HG03378 (cell line): ENCODE results near the gene MACROH2A1.

Experiments
- ATAC-seq: cut with Tn5 transposase; IDR thresholded peaks from one replicate; pipeline ENCODE4 v1.9.1; 2021; ENCODE audit warnings: mild to moderate bottlenecking, moderate library complexity; ENCODE audit not compliant: unreplicated experiment

Gene MACROH2A1

GRCh38 chr5:135398160-135398854 lies 724 bp downstream of the MACROH2A1 start:
- no peak for ATAC-seq

GRCh38 chr5:135397084-135397483 lies 1.9 kb downstream of the MACROH2A1 start:
- no peak for ATAC-seq

- ATAC-seq, result no peak
Observed at GRCh38 chr5:135396459-135397055, 2.5 kb downstream of the MACROH2A1 start.

GRCh38 chr5:135395866-135396265 lies 3.2 kb downstream of the MACROH2A1 start:
- no peak for ATAC-seq

GRCh38 chr5:135395451-135395850 lies 3.6 kb downstream of the MACROH2A1 start:
- ATAC-seq, result no peak

- ATAC-seq, result no peak
Observed at GRCh38 chr5:135394095-135394494, 4.9 kb downstream of the MACROH2A1 start.

- ATAC-seq, result no peak
Observed at GRCh38 chr5:135393691-135394090, 5.3 kb downstream of the MACROH2A1 start.

GRCh38 chr5:135393229-135393628 lies 5.8 kb downstream of the MACROH2A1 start:
- no peak for ATAC-seq

GRCh38 chr5:135392256-135392655 lies 6.8 kb downstream of the MACROH2A1 start:
- ATAC-seq, result no peak

GRCh38 chr5:135391869-135392255 lies 7.2 kb downstream of the MACROH2A1 start:
- no peak for ATAC-seq

- no peak for ATAC-seq
Observed at GRCh38 chr5:135391116-135391868, 7.7 kb downstream of the MACROH2A1 start.

- no peak for ATAC-seq
Observed at GRCh38 chr5:135388860-135389435, 10.1 kb downstream of the MACROH2A1 start.

GRCh38 chr5:135387629-135387960 lies 11.4 kb downstream of the MACROH2A1 start:
- ATAC-seq, result no peak

- no peak for ATAC-seq
Observed at GRCh38 chr5:135386886-135387628, 12.0 kb downstream of the MACROH2A1 start.

GRCh38 chr5:135386096-135386495 lies 12.9 kb downstream of the MACROH2A1 start:
- no peak for ATAC-seq

- no peak for ATAC-seq
Observed at GRCh38 chr5:135385576-135385975, 13.5 kb downstream of the MACROH2A1 start.

- ATAC-seq, result no peak
Observed at GRCh38 chr5:135384898-135385297, 14.1 kb downstream of the MACROH2A1 start.

GRCh38 chr5:135383803-135384495 lies 15.1 kb downstream of the MACROH2A1 start:
- no peak for ATAC-seq

GRCh38 chr5:135382981-135383380 lies 16.1 kb downstream of the MACROH2A1 start:
- no peak for ATAC-seq

- ATAC-seq, result no peak
Observed at GRCh38 chr5:135382106-135382790, 16.8 kb downstream of the MACROH2A1 start.
